Coronary artery (tissue), 2 donors: ENCODE measurements around the gene NMT2.
A peak's percentile ranks its signal among the peaks of the same experiment; 100 is the strongest.

ENCODE experiments used
- DNase-seq: peaks from one replicate; pipeline ENCODE4 v3.0.0-alpha.2; 2017; ENCODE audit warnings: low spot score
- H3K27ac ChIP-seq, 2 donors: fragments of 200-600 bp; sonication (generic); one replicate each; pipeline ENCODE4 v1.5.1; 2016 to 2019
- H3K4me3 ChIP-seq: fragments of 200-600 bp; sonication (generic); 2 replicates; pipeline ENCODE4 v1.5.1; 2016; ENCODE audit warnings: mild to moderate bottlenecking, moderate library complexity
- TF ChIP-seq, protein P1 (sequence below): fragments of 200-600 bp; sonication (generic); IDR thresholded peaks from one replicate; pipeline ENCODE4 v1.5.1; 2019; ENCODE audit warnings: antibody characterized with exemption

Gene NMT2

DNA sequence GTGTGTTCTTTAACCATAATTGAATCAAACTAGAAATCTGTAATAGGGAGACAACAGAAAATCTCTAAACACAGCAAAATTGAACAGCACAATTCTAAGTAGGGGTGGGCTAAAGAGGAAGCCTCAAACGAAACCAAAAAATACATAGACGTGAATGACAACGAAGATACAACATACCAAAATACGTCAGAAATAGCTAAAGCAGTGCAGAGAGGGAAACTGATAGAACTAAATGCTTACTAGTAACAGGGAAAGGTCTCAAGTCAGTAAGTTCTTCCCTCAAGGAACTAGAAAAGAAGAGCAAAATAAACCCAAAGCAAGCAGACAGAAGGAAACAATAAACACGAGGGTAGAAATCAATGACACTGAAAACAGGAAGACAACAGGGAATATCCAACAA, 52.3 kb downstream of the NMT2 start:
- no peak for DNase-seq
- H3K27ac ChIP-seq: no peak overlapping the region
- no peak overlapping the region for H3K4me3 ChIP-seq
- TF ChIP-seq, protein P1, sequence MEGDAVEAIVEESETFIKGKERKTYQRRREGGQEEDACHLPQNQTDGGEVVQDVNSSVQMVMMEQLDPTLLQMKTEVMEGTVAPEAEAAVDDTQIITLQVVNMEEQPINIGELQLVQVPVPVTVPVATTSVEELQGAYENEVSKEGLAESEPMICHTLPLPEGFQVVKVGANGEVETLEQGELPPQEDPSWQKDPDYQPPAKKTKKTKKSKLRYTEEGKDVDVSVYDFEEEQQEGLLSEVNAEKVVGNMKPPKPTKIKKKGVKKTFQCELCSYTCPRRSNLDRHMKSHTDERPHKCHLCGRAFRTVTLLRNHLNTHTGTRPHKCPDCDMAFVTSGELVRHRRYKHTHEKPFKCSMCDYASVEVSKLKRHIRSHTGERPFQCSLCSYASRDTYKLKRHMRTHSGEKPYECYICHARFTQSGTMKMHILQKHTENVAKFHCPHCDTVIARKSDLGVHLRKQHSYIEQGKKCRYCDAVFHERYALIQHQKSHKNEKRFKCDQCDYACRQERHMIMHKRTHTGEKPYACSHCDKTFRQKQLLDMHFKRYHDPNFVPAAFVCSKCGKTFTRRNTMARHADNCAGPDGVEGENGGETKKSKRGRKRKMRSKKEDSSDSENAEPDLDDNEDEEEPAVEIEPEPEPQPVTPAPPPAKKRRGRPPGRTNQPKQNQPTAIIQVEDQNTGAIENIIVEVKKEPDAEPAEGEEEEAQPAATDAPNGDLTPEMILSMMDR: no peak

DNA sequence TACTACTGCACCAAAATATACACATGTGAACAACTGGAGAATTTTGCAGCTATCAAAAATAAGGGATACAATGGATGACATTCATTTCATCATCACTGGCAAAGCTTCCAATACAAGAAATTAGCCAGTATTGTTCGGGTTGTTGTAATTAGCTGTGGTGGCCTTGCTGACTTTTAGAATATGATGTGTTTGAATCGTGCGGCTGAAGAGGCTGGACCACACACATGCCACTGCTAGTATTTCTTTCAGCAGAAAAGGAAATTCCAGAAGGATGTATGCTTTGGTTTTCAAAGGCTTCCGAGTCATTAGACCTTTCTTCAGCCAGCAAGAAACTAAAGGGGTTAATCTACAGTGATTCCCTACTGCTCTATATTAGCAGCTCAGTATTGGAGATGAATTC, 54.7 kb downstream of the NMT2 start:
- Histone ChIP-seq H3K27ac (no peak overlapping the region), H3K4me3 (no peak overlapping the region)
- DNase-seq: no peak
- TF ChIP-seq, protein P1: no peak

DNA sequence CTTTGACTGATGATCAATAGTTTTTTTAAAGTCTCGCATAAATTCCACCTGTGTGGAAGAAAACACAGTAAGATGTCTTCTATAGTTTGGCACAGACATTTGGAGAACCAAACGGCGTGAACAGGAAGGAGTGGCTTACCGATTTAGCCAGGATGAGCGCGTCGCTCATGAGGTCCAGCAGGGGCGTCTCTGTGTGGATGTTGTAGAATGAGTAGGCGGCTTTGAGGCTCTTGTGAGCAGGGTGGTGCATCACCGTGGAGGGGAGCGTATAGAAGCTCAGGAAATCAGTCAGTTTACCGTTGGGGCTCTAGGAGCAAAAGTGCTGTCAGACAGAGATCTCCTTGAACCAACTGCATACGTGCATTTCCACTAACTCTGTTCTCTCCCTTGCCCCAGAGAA, 55.8 kb downstream of the NMT2 start:
- TF ChIP-seq, protein P1: no peak
- DNase-seq: no peak
- Histone ChIP-seq H3K27ac (no peak overlapping the region), H3K4me3 (no peak overlapping the region)

DNA sequence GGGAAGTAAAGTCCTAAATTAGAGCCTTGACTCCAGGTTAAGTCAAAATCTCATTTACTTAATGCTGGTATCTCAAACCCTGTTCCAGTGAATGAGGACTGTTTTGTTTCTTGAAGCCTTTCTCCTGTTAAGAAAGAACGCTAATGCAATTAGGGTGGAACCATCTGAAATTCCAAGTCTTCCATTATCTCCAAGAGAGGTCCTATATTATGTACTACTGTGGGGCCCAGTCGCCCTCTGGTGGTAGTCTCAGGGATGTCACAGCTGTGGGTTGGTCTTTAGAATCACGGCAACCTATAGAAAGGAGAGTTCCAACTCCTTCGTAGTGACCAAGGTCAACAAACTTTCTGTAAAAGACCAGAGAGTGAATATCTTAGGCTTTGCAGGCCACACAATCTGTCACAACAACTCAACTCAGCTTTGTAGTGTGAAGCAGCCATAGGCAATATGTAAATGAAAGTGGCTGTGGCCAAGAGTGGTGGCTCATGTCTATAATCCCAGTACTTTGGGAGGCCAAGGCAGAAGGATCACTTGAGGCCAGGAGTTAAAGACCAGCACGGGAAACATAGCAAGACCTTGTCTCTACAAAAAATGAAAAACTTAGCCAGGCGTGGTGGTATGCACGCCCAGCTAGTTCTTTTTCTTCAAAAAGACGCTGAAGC, 62.0 kb downstream of the NMT2 start:
- TF ChIP-seq, protein P1: peak; percentile 87
- Histone ChIP-seq H3K27ac (no peak overlapping the region), H3K4me3 (no peak overlapping the region)
- no peak for DNase-seq

DNA sequence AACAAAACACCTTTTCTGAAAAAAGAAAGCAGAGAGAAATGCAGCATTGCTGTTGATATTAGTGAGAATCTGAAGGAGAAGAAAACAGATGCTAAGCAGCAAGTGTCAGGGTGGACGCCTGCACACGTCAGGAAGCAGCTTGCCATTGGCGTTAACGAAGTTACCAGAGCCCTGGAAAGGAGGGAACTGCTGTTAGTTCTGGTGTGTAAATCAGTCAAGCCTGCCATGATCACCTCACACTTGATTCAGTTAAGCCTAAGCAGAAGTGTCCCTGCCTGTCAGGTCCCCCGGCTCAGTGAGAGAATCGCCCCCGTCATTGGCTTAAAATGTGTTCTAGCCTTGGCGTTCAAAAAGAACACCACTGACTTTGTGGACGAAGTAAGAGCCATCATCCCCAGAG, 65.0 kb downstream of the NMT2 start:
- TF ChIP-seq, protein P1: no peak
- Histone ChIP-seq H3K4me3 (no peak overlapping the region), H3K27ac (no peak overlapping the region)
- no peak for DNase-seq

DNA sequence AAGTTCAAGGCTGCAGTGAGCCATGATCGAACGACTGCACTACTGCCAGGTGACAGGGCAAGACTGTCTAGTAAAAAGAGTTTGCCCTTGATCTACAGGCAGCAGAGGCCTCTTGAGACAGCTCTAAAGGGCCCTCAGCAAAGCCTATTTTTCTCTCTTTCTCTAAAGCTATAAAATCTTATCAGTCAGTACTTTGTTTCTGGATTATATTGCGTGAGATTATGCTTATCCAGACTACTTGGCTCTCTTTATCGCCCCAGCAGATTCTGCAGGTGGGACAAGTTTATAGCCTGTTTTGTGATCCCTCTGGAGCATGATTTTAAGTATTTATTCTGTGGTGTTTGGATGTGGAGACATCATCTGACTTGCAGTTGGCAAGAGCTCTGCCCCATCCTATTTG, 68.6 kb downstream of the NMT2 start:
- Histone ChIP-seq H3K4me3 (no peak overlapping the region), H3K27ac (no peak overlapping the region)
- TF ChIP-seq, protein P1: no peak
- no peak for DNase-seq

DNA sequence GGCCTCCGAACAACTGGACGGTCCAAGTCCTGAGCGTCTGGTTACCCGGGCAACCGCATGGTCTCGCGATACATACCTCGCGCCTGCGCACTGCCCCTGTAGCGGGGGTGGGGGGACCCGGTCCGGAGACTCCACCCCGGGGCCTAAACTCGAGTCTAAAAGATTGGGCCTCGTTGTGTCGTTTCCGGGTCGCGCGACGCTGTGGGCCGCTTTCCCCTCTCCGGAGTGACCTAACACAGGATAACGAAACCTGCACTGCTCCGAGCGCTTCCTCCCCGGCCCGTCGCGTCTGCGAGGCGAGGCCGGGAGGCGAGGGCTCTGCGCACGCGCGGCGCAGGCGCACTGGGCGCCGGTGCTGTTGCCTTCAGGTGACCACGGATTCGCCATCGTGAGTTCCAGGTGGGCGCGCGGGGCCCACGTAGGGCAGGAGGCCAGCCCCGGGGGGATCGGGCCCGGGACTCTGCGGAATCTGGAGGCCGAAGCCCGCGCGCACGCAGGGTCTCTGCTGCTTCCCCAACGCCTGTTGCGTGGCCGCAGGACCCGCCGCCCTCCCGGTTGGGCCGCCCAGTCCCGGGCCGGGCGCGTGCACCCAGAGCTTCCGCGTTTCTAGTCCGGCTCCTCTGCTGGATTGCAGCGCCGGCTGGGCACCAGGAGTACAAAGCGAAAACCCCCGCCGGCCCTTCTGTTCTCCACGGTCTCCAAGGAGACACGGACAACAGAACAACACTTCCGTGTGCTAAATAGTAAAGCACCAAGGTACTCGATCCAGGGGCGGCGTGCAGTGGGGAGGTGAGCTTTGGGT, 71.3 kb downstream of the NMT2 start, which contains the start of gene RPP38:
Gene RPP38 (plus strand): TSS at position 345 of the 802 bp plus-strand sequence. CDS start 5,960 bp downstream, outside the sequence.
- DNase-seq: peak; percentile 98

More for the DNA sequence above, 71.3 kb downstream of the NMT2 start, which contains the start of gene RPP38:
- TF ChIP-seq, protein P1: no peak
- peak within 1 kb of the TSS; percentile 83 for H3K4me3 ChIP-seq
- peak within 1 kb of the TSS; percentile 91 for H3K27ac ChIP-seq
